Astrocyte of the spinal cord (primary cell): ENCODE measurements around the gene ZNF778.

Experiments
- DNase-seq: peaks from one replicate; pipeline ENCODE4 v3.0.0; 2011; ENCODE audit warnings: low read depth, low spot score
- H3K4me3 ChIP-seq: 2 replicates; pipeline ENCODE4 v1.5.1; 2011; ENCODE audit warnings: low read depth, mild to moderate bottlenecking, low read length, moderate library complexity
- CTCF ChIP-seq: IDR thresholded peaks from 2 replicates; pipeline ENCODE4 v1.5.1; 2012; ENCODE audit warnings: low read depth, mild to moderate bottlenecking, low read length, inconsistent platforms
- in situ Hi-C: cut with HindIII; loops from 2 replicates; pipeline ENCODE4 v1.10.0; 2017; ENCODE audit warnings: low sequenced_read_pairs

The ZNF778 gene

GRCh38 chr16:89274561-89275283 lies 57.2 kb downstream of the ZNF778 start:
- TF ChIP-seq CTCF: no peak
- H3K4me3 ChIP-seq: no peak overlapping the region
- no peak for DNase-seq
- in situ Hi-C loops: no loop called here

- no peak for DNase-seq
- no peak overlapping the region for H3K4me3 ChIP-seq
- TF ChIP-seq CTCF: no peak
- in situ Hi-C loops: no loop called here
Measured at GRCh38 chr16:89275284-89275584, 57.7 kb downstream of the ZNF778 start.

DNA sequence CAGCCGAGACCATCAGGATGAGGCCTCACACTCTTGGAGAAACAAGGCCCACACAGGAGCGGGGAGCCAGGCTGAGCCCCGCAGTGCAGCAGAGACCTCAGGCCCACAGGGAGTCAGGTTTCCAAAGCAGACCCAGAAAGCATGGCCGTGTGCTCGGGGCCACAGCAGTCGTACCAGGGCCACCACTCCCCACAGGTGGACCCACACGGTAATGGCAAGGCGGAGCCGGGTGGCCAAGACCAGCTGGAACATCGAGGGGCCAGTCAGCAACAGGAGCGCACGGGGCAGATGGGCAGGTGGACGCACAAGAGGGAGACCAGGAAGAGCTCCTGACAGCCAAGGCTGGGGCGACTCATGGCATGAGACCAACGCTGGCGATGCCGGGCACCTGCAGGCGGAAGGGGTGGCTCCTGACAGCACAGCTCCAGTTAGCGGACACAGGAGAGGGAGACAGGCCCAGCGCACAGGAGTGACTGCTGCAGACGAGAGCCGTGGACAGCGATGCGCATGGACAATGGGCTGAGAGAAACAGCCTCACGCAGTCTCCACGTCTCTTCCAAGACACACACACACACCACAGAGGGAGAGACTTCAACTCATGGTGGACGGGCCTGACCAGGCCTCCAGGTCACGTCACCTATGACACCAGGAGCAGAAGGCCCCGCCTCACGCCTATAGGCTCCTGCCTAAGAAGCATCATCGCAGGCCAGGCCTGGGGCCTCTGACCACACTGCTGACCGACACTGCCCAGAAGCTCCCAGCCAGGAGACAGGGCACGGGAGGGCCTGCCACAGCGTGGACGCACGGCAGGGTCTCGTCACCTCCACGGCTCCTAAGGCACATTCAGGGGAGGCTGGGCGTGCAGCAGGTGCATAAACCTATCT lies 58.6 kb downstream of the ZNF778 start:
- in situ Hi-C loops: no loop called here
- no peak for TF ChIP-seq CTCF
- no peak for DNase-seq
- no peak overlapping the region for H3K4me3 ChIP-seq

- no peak for TF ChIP-seq CTCF
- H3K4me3 ChIP-seq: no peak overlapping the region
- DNase-seq: no peak
- in situ Hi-C loops: no loop called here
Measured at GRCh38 chr16:89277049-89277448, 59.5 kb downstream of the ZNF778 start.

- no peak overlapping the region for H3K4me3 ChIP-seq
- in situ Hi-C loops: no loop called here
- no peak for DNase-seq
- TF ChIP-seq CTCF: no peak
Measured at GRCh38 chr16:89277641-89278341, 60.3 kb downstream of the ZNF778 start.

DNA sequence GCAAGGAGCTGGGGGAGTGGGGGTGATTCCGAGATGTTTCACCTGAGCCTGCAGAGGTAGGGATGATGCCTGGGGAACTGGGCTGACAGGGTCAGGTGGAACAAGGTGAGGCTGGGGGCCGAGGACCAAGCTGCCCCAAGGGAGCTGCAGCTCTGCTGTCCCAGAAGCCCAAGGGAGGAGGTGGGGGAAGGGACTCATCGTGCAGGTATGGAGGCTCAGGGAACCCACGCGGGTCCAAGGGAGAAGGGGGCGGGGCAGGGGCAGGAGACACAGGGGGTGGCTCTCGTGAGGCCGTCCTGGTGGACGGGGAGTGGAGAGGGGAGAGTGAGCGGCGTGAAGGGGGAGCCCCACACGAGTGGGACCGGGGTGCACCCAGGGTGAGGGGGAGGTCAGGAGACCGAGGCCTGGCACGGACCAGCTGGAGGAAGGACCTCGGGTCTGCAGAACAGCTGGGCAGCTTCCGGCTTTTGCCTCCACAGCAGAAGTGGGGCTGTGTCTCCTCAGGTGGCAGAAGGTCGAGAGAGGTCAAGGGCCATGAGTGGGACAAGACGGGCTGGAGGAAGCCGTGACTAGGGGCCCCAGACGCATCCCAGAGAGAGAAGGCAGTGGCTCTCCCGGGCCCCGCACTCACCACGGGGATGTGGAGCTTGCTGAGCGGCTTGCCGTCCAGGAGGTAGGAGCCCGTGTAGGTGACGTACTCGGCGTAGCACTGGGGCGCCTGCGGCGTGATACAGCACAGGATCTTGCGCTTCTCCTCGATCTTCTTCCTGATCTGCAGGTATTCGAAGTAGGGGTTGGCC lies 61.1 kb downstream of the ZNF778 start:
- no peak overlapping the region for H3K4me3 ChIP-seq
- in situ Hi-C loops: no loop called here
- DNase-seq: no peak
- TF ChIP-seq CTCF: no peak
